HG03039 (cell line): ENCODE measurements around the gene ATP5MG.
A peak's percentile ranks its signal among the peaks of the same experiment; 100 is the strongest.

Experiments
- ATAC-seq: cut with Tn5 transposase; IDR thresholded peaks from one replicate; pipeline ENCODE4 v1.9.1; 2021; ENCODE audit warnings: mild to moderate bottlenecking, moderate library complexity; ENCODE audit not compliant: unreplicated experiment

ATP5MG gene

GRCh38 chr11:118441770-118442275 is 40.4 kb downstream of the ATP5MG start:
- ATAC-seq: no peak

- ATAC-seq: no peak
Measured at GRCh38 chr11:118442301-118442700, 40.9 kb downstream of the ATP5MG start.

- no peak for ATAC-seq
Measured at GRCh38 chr11:118442908-118443589, 41.6 kb downstream of the ATP5MG start.

GRCh38 chr11:118443590-118444218 is 42.3 kb downstream of the ATP5MG start:
- no peak for ATAC-seq

GRCh38 chr11:118447423-118447822 is 46.0 kb downstream of the ATP5MG start:
- ATAC-seq: no peak

- peak; percentile 50 for ATAC-seq
Measured at GRCh38 chr11:118448294-118448693, 46.9 kb downstream of the ATP5MG start.

GRCh38 chr11:118449316-118449918 is 48.0 kb downstream of the ATP5MG start:
- ATAC-seq: no peak

GRCh38 chr11:118450451-118450850 is 49.0 kb downstream of the ATP5MG start:
- ATAC-seq: no peak
